NK-92 treated with Interleukin-12 subunit alpha and Interleukin-12 subunit beta, amount 100 ng/mL, for 24 hours (cell line): Measurements from ENCODE around the gene ACSM2A.
"Not testable (repeated sequence)": the region's sequence is repeated elsewhere in the genome, so short reads cannot be mapped to it uniquely, and the experiment has no call there.

Experiments used
- DNase-seq: peaks from one replicate; lab custom pipeline; 2025; lab: John Stamatoyannopoulos, UW

Gene ACSM2A

DNA sequence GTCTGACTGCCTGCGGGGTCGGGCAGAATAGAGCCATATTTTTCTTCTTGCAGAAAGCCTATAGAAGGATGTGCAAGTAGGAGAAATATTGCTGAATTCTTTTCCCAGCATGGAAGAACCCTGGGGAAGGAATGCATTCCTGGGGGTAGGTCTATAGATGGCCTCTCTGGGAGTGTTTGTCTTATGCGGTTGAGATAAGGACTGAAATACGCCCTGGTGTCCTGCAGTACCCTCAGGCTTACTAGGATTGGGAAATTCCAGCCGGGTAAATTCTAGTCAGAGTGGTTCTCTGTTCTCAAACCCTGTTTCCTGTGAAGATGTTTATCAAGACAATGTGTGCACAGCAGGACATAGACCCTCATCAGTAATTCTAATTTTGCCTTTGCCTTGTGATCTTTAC is 2.3 kb downstream of the ACSM2A start:
- not testable (repeated sequence) for DNase-seq

DNA sequence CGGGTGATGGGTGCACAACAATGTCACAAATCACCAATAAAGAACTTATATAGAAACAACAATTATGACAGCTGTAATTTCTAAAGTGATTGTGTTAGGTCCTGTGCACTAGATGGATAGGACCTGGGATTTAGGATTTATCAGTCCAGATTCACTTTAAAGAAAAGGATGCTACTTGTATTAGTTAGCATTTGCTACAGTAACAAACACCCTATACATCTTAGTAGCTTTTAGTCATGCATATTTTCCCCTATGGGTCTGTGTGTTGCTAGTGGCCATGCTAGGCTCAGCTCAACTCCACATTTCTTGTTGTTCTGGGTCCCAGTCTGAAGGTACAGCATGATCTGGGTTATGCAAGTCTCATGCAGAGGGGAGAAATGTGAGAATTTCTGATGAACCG is 7.9 kb downstream of the ACSM2A start:
- DNase-seq: not testable (repeated sequence)

GRCh38 chr16:20460313-20460712 is 9.0 kb downstream of the ACSM2A start:
- DNase-seq: not testable (repeated sequence)

DNA sequence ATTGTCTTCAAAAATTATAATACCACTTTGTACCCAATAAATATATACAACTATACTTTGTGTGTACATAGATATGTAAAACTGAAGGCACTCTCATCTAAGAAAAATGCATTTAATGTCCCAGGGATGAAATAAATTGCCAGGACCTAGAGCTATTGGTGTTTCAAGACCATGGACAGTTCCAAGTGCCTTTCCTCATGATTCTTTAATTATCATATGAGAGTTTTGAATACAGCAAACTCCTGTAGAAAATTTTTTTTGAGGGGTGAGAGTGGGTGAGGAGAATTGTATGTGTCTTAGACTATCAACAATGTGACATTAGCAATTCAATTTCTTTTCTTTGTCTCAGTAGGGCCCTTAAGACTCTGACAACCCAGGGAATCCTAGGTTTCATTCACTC is 17.6 kb downstream of the ACSM2A start:
- not testable (repeated sequence) for DNase-seq

GRCh38 chr16:20469930-20470329 is 18.6 kb downstream of the ACSM2A start:
- not testable (repeated sequence) for DNase-seq

- DNase-seq: not testable (repeated sequence)
These were observed 19.4 kb downstream of the ACSM2A start for GRCh38 chr16:20470732-20471131.

DNA sequence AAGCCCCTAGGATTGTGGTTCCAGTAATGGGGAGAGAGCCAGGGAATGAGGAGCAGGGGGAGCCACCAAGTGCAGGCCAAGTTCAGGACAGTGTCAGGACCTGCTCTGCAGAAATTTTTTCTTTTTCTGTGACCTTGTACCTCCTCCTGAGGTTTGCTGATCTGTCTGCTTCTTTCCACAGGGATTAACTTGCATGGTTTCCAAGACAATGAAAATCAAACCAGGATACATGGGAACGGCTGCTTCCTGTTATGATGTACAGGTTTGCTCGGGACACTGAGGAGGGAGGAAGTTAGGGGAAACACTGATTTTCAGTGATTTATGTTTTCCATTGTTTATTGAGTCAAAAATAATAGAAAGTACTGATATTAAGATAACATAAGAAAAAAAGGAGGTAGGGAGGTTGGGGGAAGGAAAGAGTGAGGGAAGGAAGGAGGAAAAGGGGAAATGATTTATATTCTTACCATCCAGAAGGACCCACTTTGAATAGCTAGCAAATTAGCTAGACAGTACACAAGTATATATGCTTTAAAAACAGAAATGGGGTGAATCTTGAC is 25.9 kb downstream of the ACSM2A start:
- DNase-seq: not testable (repeated sequence)

DNA sequence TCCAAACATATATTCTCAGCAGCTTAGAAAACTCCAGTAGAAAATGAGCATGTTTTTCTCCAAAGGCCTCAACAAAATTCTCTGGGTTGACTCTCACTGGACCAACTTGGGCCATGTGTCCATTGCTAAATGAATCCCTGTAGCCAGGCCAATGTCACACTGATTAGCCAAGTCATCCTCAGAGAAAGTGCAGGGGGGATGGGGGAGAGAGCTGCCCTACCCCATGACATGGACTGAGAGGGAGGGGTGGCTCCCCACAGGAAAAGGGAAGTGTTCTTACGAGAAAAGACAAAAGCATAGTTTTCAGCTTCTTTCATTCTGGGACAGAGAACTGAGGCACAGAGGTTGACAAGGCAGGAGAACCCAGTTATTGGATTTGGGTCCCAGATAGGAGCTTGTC is 32.7 kb downstream of the ACSM2A start:
- not testable (repeated sequence) for DNase-seq

- no peak for DNase-seq
These were observed 33.4 kb downstream of the ACSM2A start for GRCh38 chr16:20484726-20485125.

GRCh38 chr16:20485408-20485807 is 34.1 kb downstream of the ACSM2A start:
- no peak for DNase-seq

DNA sequence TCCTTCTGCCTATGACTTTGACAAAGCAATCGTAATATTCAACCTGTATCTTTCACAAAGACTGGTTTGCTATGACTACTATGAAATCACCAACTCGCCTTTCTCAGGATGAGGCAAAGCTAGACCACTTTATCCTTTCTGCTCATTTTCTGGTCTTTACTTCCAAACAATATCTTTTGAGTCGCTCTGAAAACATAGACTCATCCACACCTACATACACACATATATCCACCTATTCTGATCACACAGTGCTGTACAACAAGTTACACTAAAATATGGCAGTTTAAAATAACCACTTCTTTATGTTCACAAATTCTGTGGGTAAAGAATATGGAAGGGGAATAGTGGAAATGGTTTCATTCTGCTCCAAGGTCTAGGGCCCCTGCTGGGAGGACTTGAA is 39.7 kb downstream of the ACSM2A start:
- DNase-seq: not testable (repeated sequence)

DNA sequence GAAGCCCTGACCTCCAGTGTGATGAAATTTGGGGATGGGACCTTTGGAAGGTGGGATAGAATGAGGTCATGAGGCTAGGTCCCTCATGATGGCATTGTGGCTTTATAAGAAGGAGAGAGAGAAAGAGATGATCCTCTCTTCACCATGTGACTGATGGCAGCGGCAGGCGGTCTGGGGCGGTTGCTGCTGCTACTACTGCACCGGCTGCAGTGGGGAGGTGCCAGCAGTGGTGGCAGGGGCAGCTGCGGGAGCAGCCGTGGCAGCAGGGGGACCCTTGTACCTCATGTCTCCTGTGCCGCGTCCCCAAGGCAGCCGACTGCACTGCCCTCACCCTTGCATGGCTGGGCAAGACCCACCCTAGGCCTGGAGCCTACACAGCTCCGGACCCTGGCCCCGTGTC is 40.1 kb downstream of the ACSM2A start:
- DNase-seq: not testable (repeated sequence)

- DNase-seq: no peak
These were observed 53.1 kb downstream of the ACSM2A start for GRCh38 chr16:20504418-20504817.

DNA sequence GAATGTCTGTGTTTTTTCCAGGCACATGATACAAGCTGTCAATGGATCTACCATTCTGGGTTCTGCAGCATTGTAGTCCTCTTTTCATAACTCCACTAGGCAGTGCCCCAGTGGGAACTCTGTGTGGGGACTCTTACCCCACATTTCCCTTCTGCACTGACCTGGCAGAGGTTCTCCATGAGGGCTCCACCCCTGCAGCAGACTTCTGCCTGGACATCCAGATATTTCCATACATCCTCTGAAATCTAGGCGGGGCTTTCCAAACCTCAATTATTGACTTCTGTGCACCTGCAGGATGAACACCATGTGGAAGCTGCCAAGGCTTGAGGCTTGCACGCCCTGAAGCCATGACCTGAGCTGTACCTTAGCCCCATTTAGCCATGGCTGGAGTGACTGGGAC is 56.0 kb downstream of the ACSM2A start:
- no peak for DNase-seq

GRCh38 chr16:20510323-20510722 is 59.0 kb downstream of the ACSM2A start:
- no peak for DNase-seq

DNA sequence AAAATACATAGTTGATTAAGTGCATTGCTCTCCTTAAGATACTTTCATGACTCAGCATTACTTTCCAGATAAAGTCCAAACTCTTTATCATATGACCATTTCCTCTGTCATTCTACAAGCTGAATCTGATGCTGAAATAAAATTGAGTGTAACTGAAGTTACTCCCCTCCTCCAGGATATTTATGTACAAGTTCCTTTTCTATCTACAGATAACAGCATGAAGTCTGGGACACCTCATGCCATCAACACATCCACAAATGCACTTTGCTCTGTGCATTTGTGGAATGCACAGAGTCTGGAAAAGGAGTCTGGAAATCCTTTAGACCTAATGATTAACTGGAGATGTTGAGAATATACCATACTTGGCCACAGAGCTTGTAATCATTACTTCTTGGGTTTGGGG is 64.4 kb downstream of the ACSM2A start:
- DNase-seq: no peak

GRCh38 chr16:20517149-20517548 is 65.8 kb downstream of the ACSM2A start:
- DNase-seq: no peak

DNA sequence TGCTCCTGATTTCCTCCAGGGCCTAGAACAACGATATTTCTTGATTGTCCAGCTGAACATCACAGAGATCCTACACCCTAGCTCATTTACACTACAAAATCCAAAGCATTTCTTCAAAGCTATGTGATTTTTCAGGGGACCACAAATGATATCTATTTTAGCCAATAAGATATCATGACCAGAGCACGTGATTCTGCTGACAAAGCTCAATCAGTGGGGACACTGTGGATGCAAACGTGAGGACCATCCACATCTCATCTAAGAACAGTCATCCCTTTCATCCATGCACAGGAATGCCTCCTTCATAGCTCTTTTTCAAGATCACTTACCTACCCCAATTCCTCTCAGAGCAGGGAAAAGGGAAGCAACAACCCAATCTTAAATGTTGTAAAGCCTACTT is 67.9 kb downstream of the ACSM2A start:
- DNase-seq: no peak

GRCh38 chr16:20520103-20520502 is 68.8 kb downstream of the ACSM2A start:
- DNase-seq: no peak

- DNase-seq: not testable (repeated sequence)
These were observed 80.5 kb downstream of the ACSM2A start for GRCh38 chr16:20531795-20532194.

- not testable (repeated sequence) for DNase-seq
These were observed 81.0 kb downstream of the ACSM2A start for GRCh38 chr16:20532284-20532792.

DNA sequence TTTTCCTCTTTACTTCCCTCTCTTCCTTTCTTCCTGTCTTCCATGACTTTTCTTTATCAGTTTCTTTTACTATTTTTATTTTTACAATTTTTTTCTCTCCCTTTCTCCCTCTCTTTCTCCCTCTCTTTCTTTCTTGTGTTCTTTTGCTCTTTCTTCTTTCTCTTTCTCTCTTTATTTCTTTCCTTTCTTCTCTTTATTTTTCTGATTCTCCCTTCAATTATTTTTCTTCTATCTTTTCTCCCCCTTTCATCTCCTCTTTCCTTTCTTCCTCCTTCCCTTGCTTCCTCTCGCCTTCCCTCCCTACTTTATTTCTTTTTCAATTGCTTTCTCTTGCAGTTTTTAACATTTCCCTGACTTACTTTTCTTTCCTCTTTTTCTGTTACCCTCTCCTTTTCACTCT is 85.3 kb downstream of the ACSM2A start:
- not testable (repeated sequence) for DNase-seq
